D721Med (cell line): ENCODE data around the gene PHLPP2.

Experiments used
- DNase-seq: peaks from one replicate; pipeline ENCODE4 v3.0.0; 2011; ENCODE audit warnings: low spot score; ENCODE audit not compliant: insufficient read length
- FAIRE-seq: peaks from 2 replicates; lab custom pipeline; 2011; peaks lifted over from hg19 to GRCh38; lab: Jason Lieb, UNC
- CTCF ChIP-seq: IDR thresholded peaks from 2 replicates; pipeline ENCODE4 v1.5.1; 2012; ENCODE audit warnings: mild to moderate bottlenecking, control low read depth; ENCODE audit not compliant: insufficient read depth; ENCODE audit errors: missing control alignments

Gene PHLPP2

DNA sequence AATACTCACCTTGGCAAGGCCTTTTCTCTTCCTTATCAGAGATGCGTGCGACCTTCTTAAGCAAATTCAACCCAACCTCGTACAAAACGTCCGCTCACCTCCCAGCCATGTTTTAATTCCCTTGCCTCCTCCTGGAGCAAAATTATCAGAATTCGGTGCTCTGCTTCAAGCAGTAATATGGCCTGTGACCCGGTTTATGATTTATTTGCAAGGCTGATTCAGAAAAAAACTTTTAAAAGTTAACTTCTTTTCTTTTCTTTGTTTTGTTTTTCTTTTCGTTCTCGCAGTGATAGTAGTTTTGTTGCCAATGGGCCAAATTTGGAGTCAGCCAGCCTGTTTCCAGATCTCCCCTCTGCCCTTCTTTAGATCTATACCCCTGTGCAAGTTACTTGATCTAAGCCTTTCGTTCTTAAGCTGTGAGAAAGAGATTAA, at the start of gene PHLPP2:
TSS of gene PHLPP2 (minus strand) at position 382 of the 432 bp plus-strand sequence. CDS start 9,906 bp downstream, outside the sequence.
- DNase-seq (no peak), FAIRE-seq (no peak)
- TF ChIP-seq CTCF: no peak

DNA sequence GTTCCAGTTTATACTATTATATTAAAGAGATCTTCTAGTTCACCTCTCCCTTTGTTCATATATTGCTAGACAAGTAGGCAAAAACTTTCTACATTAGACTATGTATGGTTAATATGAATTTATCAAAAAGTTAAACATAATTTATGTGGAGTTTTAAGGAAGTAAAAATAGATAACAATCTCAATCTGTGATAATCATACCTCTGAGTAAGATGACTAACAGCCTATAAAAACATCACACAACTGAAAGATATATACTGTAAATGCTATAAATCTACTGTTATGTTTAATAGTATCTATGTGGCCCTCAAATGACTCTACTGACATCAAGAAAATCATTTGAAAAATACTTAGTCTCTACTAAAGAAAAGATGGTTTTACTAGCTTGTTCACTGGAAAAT, 47.1 kb upstream of the PHLPP2 start:
- DNase-seq (no peak), FAIRE-seq (no peak)
- TF ChIP-seq CTCF: no peak

DNA sequence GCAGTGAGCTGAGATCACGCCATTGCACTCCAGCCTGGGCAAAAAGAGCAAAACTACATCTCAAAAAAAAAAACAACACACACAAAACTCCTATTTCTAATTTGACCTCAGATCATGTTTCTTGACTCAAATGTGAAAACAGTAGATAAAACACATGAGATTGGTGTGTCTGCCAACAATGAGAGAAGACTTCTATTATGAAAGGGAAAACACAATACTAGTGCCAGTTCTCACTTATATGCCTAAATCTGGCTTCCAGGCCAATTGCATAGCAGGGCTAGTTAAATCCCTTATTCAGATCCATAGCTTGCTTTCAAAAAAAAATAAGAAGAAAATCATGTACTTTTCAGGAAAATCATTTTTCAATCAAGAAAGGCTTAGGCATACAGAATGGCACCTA, 44.7 kb upstream of the PHLPP2 start:
- DNase-seq (no peak), FAIRE-seq (no peak)
- TF ChIP-seq CTCF: no peak

DNA sequence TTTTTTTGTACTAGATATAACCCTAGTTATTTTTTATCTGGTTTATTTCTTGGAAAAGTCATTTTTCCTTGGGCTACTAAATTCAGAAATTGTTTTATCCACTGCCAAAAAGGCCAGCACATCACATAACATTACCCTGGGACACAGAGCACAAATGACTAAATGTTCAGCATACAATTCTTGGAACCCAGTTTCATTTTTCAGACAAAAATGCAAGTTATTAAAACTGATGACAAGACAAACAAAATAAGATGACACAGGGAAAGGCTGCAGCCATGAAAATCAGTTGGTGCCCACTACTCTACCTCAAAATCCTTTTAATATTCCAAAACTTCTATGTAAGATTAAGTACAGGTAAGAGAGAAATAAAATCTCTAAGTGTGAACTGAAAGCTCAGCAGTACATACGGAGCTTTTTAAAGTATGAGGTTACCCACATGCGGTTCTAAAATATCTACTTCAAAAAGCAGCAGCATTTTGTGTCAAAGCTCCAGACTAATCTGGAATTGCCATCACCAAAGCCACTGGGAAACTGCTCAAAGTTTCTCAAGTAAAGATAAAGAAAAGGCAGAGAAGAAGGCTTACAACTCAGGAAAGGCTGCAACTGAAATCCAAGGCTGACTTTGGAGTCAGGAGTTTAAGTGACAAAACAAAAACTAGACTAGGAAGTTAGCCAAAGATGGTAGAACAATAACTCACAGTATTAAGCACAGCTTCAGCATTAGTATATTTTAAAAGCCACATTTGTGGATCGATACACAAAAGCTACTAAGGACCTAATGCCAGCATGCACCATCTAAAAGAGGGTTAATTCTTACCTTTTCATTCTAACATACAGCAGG, 42.8 kb upstream of the PHLPP2 start:
- FAIRE-seq (no peak), DNase-seq (no peak)
- TF ChIP-seq CTCF: no peak

DNA sequence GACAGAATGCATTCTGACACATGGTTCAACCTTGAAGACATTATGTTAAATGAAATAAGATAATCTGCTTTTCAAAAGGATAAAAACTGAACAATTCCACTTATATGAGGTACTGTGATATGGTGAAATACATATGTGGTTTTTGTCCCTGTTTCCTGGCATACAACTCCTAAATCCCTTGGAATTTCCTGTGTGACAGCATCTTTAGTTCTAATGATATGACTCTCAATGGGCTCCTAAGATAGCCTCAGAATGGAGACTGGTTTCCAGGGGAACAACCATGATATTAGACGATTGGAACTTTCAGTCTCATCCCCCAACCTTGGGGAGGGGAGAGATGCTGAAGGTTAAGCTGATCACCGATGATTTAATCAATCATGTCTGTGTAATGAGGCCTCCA, 37.7 kb upstream of the PHLPP2 start:
- TF ChIP-seq CTCF: no peak
- FAIRE-seq (no peak), DNase-seq (no peak)

- TF ChIP-seq CTCF: no peak
- FAIRE-seq: no peak
- no peak for DNase-seq
Observed at GRCh38 chr16:71761097-71761496, 36.6 kb upstream of the PHLPP2 start.

GRCh38 chr16:71758293-71758760, 33.8 kb upstream of the PHLPP2 start:
- TF ChIP-seq CTCF: no peak
- no peak for FAIRE-seq
- no peak for DNase-seq
